Thoracic aorta (tissue), 2 donors: ENCODE results near the gene ABCC8. TPM values are rescaled to one million over a fixed set of nuclear protein-coding genes. Genes with fewer than 3 reads are reported as not detected.

Experiments
- ATAC-seq: fragments of 150-250 bp; one replicate; pipeline ENCODE4 v1.8.0; 2017; ENCODE audit warnings: low read depth; ENCODE audit not compliant: insufficient number of reproducible peaks, low FRiP score
- DNase-seq: peaks from one replicate; pipeline ENCODE4 v3.0.0-alpha.2; 2020; ENCODE audit warnings: low spot score
- H3K27ac ChIP-seq, 2 donors: fragments of 200-600 bp; sonication (generic); 1 replicate in 1 of 2; 2 replicates in 1 of 2; pipeline ENCODE4 v1.5.1; 2016; ENCODE audit warnings: mild to moderate bottlenecking in 2 of 2, moderate library complexity in 2 of 2
- H3K27me3 ChIP-seq: fragments of 200-600 bp; sonication (generic); replicated peaks from 2 replicates; pipeline ENCODE4 v1.6.0; 2016; ENCODE audit warnings: mild to moderate bottlenecking; ENCODE audit not compliant: insufficient read depth
- H3K36me3 ChIP-seq: fragments of 200-600 bp; sonication (generic); one replicate; pipeline ENCODE4 v1.5.1; 2016
- H3K4me1 ChIP-seq, 2 donors: fragments of 200-600 bp; sonication (generic); 1 replicate in 1 of 2; 2 replicates in 1 of 2; pipeline versions ENCODE4 v1.5.1 to v1.6.0; 2016; ENCODE audit warnings: low read depth in 2 of 2, mild to moderate bottlenecking in 1 of 2; ENCODE audit not compliant: control insufficient read depth in 1 of 2
- H3K4me3 ChIP-seq: fragments of 200-600 bp; sonication (generic); 2 replicates; pipeline ENCODE4 v1.5.1; 2016; ENCODE audit warnings: mild to moderate bottlenecking
- H3K9me3 ChIP-seq: fragments of 200-600 bp; sonication (generic); 2 replicates; pipeline ENCODE4 v1.5.1; 2016
- CTCF ChIP-seq: fragments of 200-600 bp; sonication (generic); IDR thresholded peaks from one replicate; pipeline ENCODE4 v1.5.1; 2019; ENCODE audit warnings: antibody characterized with exemption
- total RNA-seq, 2 donors: library from RNA; depleted of rRNA; stranded (reverse); fragments of >200 nt; gene quantifications; one replicate each; pipeline versions ENCODE4 v1.1.0 to v1.2.3, GENCODE V29; 2016

ABCC8 gene
- 10 to 100 TPM in 1 of 2 donors, under 1 TPM in 1; 0.42 to 13.9 TPM for total RNA-seq

- Histone ChIP-seq H3K27me3 (no peaks in the 10 kb centered on the region), H3K4me3 (peak within 1 kb of the TSS; percentile 41), H3K36me3 (no peaks in the 10 kb centered on the region), H3K27ac (no peak within 1 kb of the TSS), H3K4me1 (peaks cover 0 to 6% of the 10 kb centered on the region in 2 donors), H3K9me3 (no peaks in the 10 kb centered on the region)
- DNase-seq: no peak
- no peak for TF ChIP-seq CTCF
- ATAC-seq: no peak
These were observed at the start of gene ABCC8 for GRCh38 chr11:17476317-17477083. TSS of gene ABCC8 (minus strand) at chr11:17476845. CDS start at chr11:17476776, 69 bp downstream.

- H3K27ac ChIP-seq: no peak overlapping the region
- no peaks in the 10 kb centered on the region for H3K36me3 ChIP-seq
- no peaks in the 10 kb centered on the region for H3K9me3 ChIP-seq
- ATAC-seq: no peak
- no peaks in the 10 kb centered on the region for H3K27me3 ChIP-seq
- no peaks in the 10 kb centered on the region for H3K4me1 ChIP-seq
- H3K4me3 ChIP-seq: no peak overlapping the region
- no peak for TF ChIP-seq CTCF
- no peak for DNase-seq
These were observed 49.7 kb upstream of the ABCC8 start for GRCh38 chr11:17526326-17526725.

- no peak overlapping the region for H3K4me3 ChIP-seq
- no peak overlapping the region for H3K27ac ChIP-seq
- no peaks in the 10 kb centered on the region for H3K36me3 ChIP-seq
- no peaks in the 10 kb centered on the region for H3K9me3 ChIP-seq
- no peak for DNase-seq
- TF ChIP-seq CTCF: no peak
- H3K27me3 ChIP-seq: no peaks in the 10 kb centered on the region
- ATAC-seq: no peak
- H3K4me1 ChIP-seq: no peaks in the 10 kb centered on the region
These were observed 48.9 kb upstream of the ABCC8 start for GRCh38 chr11:17525570-17525969.

GRCh38 chr11:17524221-17524620 lies 47.6 kb upstream of the ABCC8 start:
- no peaks in the 10 kb centered on the region for H3K4me1 ChIP-seq
- no peak for TF ChIP-seq CTCF
- DNase-seq (no peak), ATAC-seq (no peak)
- no peak overlapping the region for H3K4me3 ChIP-seq
- no peak overlapping the region for H3K27ac ChIP-seq
- H3K36me3 ChIP-seq: no peaks in the 10 kb centered on the region
- H3K27me3 ChIP-seq: no peaks in the 10 kb centered on the region
- no peaks in the 10 kb centered on the region for H3K9me3 ChIP-seq

- H3K27ac ChIP-seq: no peak overlapping the region
- ATAC-seq (no peak), DNase-seq (no peak)
- H3K4me3 ChIP-seq: no peak overlapping the region
- H3K4me1 ChIP-seq: no peaks in the 10 kb centered on the region
- H3K27me3 ChIP-seq: no peaks in the 10 kb centered on the region
- H3K9me3 ChIP-seq: no peaks in the 10 kb centered on the region
- no peak for TF ChIP-seq CTCF
- H3K36me3 ChIP-seq: no peaks in the 10 kb centered on the region
These were observed 46.0 kb upstream of the ABCC8 start for GRCh38 chr11:17522655-17523054.
